ENCODE data around the gene CACHD1. TPM values are rescaled to one million over a fixed set of nuclear protein-coding genes. Genes with fewer than 3 reads are reported as not detected.

The CACHD1 gene
- total RNA-seq, 4 donors from 2014 or later = 23.6 to 36.1 (median 24.8) TPM

DNA sequence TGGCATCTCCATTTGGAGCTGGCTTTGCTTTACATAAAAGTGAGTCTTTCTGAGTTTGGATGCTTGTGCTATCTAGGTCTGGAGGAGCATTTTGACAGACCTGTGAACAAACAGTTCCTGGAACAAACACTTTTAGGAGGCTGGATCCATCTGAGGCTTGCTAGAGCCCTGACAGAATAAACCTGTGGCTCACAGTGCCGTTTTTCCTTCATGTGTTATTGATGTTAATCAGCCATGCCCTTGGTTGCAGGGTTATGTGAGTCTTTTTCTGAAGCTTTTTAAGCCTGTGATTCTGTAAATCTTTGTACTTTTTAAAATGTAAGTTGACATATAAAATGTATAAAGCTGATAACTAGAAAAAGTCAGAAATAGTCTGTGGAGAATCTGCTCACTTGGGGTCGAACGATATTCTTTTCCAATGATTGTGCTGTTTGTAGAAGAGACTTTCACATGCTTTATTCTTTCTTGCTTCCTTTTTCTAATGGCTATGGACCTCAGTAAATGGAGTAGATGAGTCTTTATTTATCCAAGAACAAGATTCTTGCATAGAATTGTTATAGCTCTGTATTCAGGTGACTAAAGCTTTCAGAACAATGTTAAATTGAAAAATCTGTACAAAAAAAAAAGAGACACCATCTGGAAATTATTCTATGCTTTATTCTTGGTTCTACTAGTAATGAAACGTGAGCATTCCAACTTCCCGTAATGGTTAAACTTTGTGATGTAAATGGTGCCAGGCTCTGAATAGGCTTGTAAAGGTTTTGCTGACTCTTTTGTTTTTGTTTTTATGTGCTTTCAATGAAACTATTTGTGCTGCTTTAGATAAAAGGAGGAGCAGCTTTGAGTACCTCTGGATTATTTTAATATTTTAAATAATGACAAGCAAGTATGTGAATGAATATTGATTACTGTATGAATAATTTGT, 53.7 kb downstream of the CACHD1 start:
- TF ChIP-seq, protein P1, sequence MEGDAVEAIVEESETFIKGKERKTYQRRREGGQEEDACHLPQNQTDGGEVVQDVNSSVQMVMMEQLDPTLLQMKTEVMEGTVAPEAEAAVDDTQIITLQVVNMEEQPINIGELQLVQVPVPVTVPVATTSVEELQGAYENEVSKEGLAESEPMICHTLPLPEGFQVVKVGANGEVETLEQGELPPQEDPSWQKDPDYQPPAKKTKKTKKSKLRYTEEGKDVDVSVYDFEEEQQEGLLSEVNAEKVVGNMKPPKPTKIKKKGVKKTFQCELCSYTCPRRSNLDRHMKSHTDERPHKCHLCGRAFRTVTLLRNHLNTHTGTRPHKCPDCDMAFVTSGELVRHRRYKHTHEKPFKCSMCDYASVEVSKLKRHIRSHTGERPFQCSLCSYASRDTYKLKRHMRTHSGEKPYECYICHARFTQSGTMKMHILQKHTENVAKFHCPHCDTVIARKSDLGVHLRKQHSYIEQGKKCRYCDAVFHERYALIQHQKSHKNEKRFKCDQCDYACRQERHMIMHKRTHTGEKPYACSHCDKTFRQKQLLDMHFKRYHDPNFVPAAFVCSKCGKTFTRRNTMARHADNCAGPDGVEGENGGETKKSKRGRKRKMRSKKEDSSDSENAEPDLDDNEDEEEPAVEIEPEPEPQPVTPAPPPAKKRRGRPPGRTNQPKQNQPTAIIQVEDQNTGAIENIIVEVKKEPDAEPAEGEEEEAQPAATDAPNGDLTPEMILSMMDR (IDR thresholded peaks at IDR 0.05; ENCODE audit: low read depth) = no peak

DNA sequence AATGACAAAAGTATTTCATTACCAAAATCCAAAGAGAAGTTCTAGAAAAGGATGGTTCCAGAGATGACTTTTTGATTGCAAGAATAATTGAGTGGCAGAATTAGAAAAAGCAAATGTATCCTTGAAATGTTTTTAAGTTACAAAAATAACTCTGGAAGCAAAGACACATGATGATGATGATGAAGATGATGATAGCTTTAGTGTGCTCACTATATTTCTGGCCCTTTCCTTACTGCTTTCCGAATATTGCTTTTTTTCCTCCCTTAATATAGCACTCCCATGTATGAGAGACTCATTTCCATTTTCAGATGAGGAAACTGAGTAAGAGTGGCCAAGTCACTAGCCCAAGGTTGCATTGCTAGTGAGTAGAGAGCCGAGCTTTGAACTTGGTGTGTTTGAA, 54.7 kb downstream of the CACHD1 start:
- TF ChIP-seq, protein P1 (IDR thresholded peaks at IDR 0.05; ENCODE audit: low read depth) = no peak

DNA sequence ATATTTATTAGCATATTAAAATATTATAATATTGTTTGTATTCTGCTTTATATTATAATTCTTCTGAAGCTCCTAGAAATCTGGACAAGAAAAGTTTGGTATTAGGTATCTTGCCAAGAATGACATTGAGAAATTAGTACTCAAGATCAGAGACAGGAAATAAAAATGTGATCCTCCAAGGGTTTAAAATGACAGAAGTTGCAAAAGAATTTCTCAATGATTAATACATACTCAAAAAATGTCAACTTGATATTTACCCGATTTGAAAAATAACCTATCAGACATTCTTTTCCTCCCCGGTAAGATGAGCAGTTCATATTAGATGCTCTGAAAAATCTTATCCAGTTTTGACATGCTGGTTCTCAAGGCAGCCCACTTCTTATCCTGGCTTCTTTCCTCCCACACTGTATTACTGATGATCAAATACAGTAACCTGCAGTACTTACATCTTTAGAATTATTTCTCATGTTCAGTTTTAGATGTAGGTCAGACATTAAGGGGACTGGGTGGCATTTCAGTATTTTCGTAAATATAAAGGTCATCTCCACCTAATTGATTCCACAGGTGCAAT, 55.3 kb downstream of the CACHD1 start:
- TF ChIP-seq, protein P1 (IDR thresholded peaks at IDR 0.05; ENCODE audit: low read depth) = no peak

DNA sequence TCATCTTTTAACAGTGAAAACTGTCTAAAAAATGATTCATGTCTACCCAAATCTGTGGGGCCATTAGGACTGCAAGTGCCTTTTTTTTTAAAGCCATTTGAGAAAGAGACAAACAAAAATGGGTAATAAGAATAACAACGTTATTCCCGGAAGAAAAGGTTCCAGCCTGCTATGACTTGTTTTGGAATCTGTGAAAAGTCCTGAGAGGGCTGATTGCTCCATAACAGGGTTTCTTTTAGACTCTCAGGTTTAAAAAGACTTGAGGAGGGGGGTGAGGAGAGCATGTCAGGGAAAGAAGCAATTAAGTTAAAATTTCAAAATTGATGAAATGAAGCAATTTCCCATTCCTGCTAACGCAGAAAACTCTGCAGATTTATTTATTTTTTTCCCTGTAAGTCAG, 56.4 kb downstream of the CACHD1 start:
- TF ChIP-seq, protein P1 (IDR thresholded peaks at IDR 0.05; ENCODE audit: low read depth) = no peak

DNA sequence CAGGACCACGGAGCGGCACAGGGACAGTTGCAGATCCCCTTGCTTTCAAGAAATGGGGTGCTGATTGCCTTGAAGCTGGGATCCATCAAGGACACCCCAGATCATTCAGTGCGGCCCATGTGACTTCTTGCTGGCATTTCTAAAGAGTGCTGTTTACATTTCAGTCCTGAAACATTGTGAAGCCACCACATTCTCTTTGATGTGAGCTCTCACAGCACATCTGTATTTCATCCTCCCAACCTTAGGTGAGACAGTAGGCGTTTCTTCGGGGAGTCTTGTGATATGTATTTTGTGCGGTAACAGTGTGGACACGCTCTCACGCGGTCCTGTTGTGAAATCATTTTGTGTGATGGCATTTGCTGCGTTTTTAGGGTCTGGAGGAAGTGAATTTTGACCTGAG, 57.2 kb downstream of the CACHD1 start:
- TF ChIP-seq, protein P1 (IDR thresholded peaks at IDR 0.05; ENCODE audit: low read depth) = no peak

DNA sequence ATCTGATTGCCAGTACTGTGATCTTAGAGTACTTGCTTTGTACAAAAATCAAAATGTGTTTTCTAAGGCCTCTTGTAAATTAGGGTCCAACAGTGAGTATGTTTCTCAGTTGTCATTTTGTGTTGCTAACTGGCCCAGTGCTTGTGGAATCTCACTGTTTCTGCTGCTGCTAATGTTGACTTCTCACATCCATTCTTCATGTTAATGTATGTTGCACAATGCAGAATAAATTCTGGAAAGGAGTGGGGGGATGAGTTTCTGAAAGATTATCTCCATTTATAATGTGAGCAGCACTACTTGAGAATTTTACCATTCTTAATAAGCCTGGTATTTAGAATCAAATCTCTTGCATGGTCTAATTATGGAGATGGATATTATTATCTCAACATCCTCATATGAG, 57.9 kb downstream of the CACHD1 start:
- TF ChIP-seq, protein P1 (IDR thresholded peaks at IDR 0.05; ENCODE audit: low read depth) = no peak

DNA sequence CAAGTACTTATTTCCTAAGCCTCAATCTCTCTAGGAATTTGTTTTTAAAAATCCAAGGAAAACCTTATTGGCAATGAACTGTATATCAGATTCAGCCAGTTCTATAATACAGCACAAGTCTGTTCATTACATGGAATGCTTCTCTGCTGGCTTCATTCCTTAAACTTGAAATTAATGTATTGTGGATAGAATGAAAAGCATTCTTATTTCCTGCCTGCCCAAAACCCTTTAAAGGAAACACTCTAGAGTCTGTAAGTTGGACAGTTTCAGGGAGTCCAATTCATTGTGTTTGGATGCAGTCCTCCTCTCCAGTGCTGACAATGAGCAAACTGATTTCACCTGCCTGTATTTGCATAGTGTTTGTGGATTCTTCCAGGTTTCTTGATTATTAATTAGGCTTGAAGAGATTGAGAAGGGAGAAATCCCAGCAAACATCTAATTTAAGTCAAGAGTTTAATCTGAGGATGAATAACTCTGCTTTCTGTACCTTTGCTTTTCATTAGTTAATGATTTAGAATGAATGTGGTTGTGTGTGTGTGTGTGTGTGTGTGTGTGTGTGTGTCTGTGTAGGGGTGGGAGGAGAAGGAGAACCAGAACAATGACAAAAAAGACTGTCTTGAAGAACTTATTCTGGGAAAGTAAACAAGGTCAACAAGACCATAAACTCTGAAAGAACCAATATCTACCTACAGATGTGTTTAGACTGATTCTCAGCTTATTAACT, 61.2 kb downstream of the CACHD1 start:
- TF ChIP-seq, protein P1 (IDR thresholded peaks at IDR 0.05; ENCODE audit: low read depth) = no peak

All from subcutaneous adipose tissue (tissue), 4 donors.